BLaER1 treated with 17β-estradiol and CSF1 and Interleukin-3, amounts not matched to agents 10 nM and 100 nM (cell line): ENCODE data around the gene SEL1L2.

ENCODE experiments used
- H3K27ac ChIP-seq, 11 experiments: shearing (Covaris generic); formaldehyde crosslinking; 2 replicates each; pipeline ENCODE4 v1.8.1; 2022
- H3K27me3 ChIP-seq, 11 experiments: shearing (Covaris generic); formaldehyde crosslinking; 2 replicates each; pipeline ENCODE4 v1.8.1; 2022
- H3K36me3 ChIP-seq, 11 experiments: shearing (Covaris generic); formaldehyde crosslinking; 2 replicates each; pipeline ENCODE4 v1.8.1; 2022
- H3K4me1 ChIP-seq, 10 experiments: shearing (Covaris generic); formaldehyde crosslinking; 2 replicates each; pipeline ENCODE4 v1.8.1; 2022
- H3K4me2 ChIP-seq, 11 experiments: shearing (Covaris generic); formaldehyde crosslinking; 2 replicates each; pipeline ENCODE4 v1.8.1; 2022
- H3K4me3 ChIP-seq, 10 experiments: shearing (Covaris generic); formaldehyde crosslinking; 2 replicates each; pipeline ENCODE4 v1.8.1; 2022
- H3K9ac ChIP-seq, 11 experiments: shearing (Covaris generic); formaldehyde crosslinking; 2 replicates each; pipeline ENCODE4 v1.8.1; 2022
- H3K9me3 ChIP-seq, 11 experiments: shearing (Covaris generic); formaldehyde crosslinking; replicated peaks in 1 of 11; 2 replicates each; pipeline ENCODE4 v1.8.1; 2022
- H4K20me1 ChIP-seq, 11 experiments: shearing (Covaris generic); formaldehyde crosslinking; 2 replicates each; pipeline ENCODE4 v1.8.1; 2022
- Cebpa-rat ChIP-seq, 11 experiments: shearing (Covaris generic); IDR thresholded peaks; 2 replicates each; pipeline ENCODE4 v1.8.1; 2022

SEL1L2 gene, protein sequence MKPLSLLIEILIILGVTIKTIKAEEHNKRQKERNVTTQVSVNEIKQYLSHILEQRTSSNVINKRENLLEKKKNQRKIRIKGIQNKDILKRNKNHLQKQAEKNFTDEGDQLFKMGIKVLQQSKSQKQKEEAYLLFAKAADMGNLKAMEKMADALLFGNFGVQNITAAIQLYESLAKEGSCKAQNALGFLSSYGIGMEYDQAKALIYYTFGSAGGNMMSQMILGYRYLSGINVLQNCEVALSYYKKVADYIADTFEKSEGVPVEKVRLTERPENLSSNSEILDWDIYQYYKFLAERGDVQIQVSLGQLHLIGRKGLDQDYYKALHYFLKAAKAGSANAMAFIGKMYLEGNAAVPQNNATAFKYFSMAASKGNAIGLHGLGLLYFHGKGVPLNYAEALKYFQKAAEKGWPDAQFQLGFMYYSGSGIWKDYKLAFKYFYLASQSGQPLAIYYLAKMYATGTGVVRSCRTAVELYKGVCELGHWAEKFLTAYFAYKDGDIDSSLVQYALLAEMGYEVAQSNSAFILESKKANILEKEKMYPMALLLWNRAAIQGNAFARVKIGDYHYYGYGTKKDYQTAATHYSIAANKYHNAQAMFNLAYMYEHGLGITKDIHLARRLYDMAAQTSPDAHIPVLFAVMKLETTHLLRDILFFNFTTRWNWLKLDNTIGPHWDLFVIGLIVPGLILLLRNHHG

DNA sequence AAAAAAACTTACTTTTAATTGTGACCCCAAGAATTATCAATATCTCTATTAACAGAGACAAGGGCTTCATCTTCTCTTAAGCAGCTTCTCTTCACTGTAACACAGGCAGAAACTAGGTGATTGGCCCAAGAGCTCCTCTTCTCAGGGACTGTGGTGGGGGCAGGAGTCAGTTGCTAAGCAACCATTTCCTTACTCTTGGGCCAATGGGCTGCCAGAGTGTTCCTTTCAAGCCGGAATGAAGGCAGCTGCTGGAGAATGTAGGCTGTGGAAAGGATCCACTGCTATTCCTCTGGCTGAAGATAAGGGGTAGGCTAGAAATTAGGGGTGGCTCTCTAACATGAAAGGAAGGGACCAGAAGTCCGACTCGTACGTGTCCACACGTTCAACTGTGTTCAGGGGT lies at the start of gene SEL1L2:
TSS of gene SEL1L2 (minus strand) at position 150 of the 400 bp plus-strand sequence. CDS start at position 70, 80 bp downstream.
- H3K9ac ChIP-seq = no peak within 1 kb of the TSS
- H3K27ac ChIP-seq = no peak within 1 kb of the TSS
- no peaks in the 10 kb centered on the region; a peak in 1 of 22 replicates for H3K36me3 ChIP-seq
- H3K9me3 ChIP-seq = peaks cover 35 to 43% (median 41%) of the 10 kb centered on the region in 11 experiments
- H4K20me1 ChIP-seq = no peaks in the 10 kb centered on the region
- TF ChIP-seq Cebpa-rat (IDR thresholded peaks at IDR 0.05) = no peak
- H3K4me1 ChIP-seq = no peaks in the 10 kb centered on the region
- H3K4me2 ChIP-seq = no peak within 1 kb of the TSS
- H3K4me3 ChIP-seq = no peak within 1 kb of the TSS
- no peaks in the 10 kb centered on the region for H3K27me3 ChIP-seq

DNA sequence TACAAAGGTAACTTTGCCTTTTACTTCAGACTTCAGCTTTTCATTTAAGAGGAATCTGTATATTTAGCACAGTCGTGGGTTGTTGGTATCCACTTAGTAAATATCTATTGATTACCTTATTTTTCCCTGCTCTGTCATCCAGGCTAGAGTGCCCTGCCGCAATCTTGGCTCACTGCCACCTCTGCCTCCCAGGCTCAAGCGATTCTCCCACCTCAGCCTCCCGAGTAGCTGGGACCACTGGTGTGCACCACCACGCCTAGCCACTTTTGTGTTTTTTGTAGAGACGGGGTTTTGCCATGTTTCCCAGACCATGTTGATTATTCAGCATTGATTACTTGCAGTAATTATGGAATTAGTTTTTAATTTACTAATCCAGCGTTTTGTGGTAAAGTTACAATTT lies 46.2 kb upstream of the SEL1L2 start:
- Histone ChIP-seq H3K27me3 (no peaks in the 10 kb centered on the region), H3K9ac (no peak overlapping the region), H3K36me3 (no peaks in the 10 kb centered on the region), H4K20me1 (no peaks in the 10 kb centered on the region), H3K4me2 (no peak overlapping the region), H3K27ac (no peak overlapping the region), H3K4me1 (no peaks in the 10 kb centered on the region), H3K9me3 (no peaks in the 10 kb centered on the region), H3K4me3 (no peak overlapping the region)
- TF ChIP-seq Cebpa-rat (IDR thresholded peaks at IDR 0.05) = no peak

DNA sequence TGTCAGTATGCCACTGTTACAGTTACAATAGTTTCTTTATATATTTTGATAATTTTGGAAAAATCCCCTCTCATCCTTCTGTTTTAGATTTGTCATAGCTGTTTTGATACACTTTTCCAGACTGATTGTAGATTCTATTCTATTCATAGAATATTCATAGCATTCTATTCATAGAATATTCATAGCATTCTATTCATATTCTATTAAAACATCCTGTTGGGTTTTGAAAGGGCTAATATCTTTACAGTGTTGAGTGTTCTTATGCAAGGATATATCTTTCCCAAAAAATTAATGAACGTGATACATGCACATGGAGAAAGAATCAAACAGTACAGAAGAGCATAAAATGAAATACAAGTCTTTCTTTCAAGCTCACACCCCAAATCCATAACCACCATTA lies 42.9 kb upstream of the SEL1L2 start:
- Histone ChIP-seq H3K4me2 (no peak overlapping the region), H4K20me1 (no peaks in the 10 kb centered on the region), H3K4me3 (no peak overlapping the region), H3K4me1 (no peaks in the 10 kb centered on the region), H3K27ac (no peak overlapping the region), H3K9me3 (no peaks in the 10 kb centered on the region), H3K9ac (no peak overlapping the region), H3K27me3 (no peaks in the 10 kb centered on the region), H3K36me3 (no peaks in the 10 kb centered on the region)
- no peak for TF ChIP-seq Cebpa-rat (IDR thresholded peaks at IDR 0.05)

DNA sequence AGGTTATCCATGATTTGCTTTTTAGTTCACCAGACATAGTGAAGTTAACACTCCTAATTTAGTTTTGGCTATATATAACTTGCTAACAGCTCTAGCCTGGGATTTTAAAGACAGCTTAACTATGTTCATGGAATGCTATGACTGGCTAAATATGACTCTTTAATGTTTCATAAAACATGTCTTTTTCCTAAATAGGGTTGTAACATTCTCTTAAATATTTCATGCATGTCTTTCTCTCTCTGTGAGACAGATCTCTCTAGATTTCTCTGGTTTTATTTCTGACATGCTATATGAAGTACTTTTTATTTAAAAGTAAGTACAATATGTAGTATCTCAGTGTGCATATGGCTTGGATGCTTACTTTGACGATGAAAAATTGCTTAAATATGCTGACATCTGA lies 40.6 kb upstream of the SEL1L2 start:
- no peak overlapping the region for H3K4me2 ChIP-seq
- H3K4me1 ChIP-seq = no peaks in the 10 kb centered on the region
- H3K36me3 ChIP-seq = no peaks in the 10 kb centered on the region
- TF ChIP-seq Cebpa-rat (IDR thresholded peaks at IDR 0.05) = no peak
- H4K20me1 ChIP-seq = no peaks in the 10 kb centered on the region
- H3K9ac ChIP-seq = no peak overlapping the region
- peaks cover 0 to 3% (median 0%) of the 10 kb centered on the region in 11 experiments; a peak in 2 of 22 replicates for H3K9me3 ChIP-seq
- H3K27me3 ChIP-seq = no peaks in the 10 kb centered on the region
- no peak overlapping the region for H3K4me3 ChIP-seq
- H3K27ac ChIP-seq = no peak overlapping the region

DNA sequence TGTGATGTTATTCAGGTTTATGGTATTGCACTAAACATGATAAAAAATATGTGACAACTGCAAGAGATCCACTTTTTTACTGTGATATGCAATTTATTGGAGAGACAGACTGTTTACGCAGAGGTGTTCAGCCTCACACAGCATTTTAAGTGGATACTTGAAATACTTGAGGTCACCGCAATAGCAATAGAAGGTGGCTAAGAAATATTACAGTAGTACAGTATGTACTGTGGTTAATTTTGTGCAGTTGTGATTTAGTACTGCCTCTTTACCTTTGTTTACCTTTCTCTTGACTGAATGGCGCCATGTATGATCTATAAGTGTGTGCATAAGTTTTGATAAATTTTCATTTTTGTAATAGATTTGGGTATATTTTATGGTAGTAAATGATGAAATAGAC lies 22.3 kb upstream of the SEL1L2 start:
- Histone ChIP-seq H3K9me3 (peaks cover 7 to 23% (median 18%) of the 10 kb centered on the region in 11 experiments; a peak in 21 of 22 replicates), H3K27ac (no peak overlapping the region), H3K36me3 (no peaks in the 10 kb centered on the region), H3K27me3 (no peaks in the 10 kb centered on the region), H3K4me3 (no peak overlapping the region), H3K9ac (no peak overlapping the region), H3K4me1 (no peaks in the 10 kb centered on the region), H3K4me2 (no peak overlapping the region), H4K20me1 (no peaks in the 10 kb centered on the region)
- TF ChIP-seq Cebpa-rat (IDR thresholded peaks at IDR 0.05) = no peak

DNA sequence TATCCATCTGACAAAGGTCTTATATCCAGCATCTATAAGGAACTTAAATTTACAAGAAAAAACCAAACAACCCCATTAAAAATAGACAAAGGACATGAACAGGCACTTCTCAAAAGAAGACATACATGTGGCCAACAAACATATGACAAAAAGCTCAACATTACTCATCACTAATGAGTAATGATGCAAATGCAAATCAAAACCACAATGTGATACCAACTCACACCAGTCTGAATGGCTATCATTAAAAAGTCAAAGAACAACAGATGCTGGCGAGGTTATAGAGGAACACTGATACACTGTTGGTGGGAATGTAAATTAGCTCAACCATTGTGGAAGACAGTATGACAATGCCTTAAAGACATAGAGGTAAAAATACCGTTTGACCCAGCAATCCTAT lies 18.8 kb upstream of the SEL1L2 start:
- no peaks in the 10 kb centered on the region for H3K36me3 ChIP-seq
- no peak overlapping the region for H3K4me3 ChIP-seq
- H3K9ac ChIP-seq = no peak overlapping the region
- H3K4me2 ChIP-seq = no peak overlapping the region
- H3K27ac ChIP-seq = no peak overlapping the region
- H3K4me1 ChIP-seq = no peaks in the 10 kb centered on the region
- peaks cover 0 to 15% (median 10%) of the 10 kb centered on the region in 11 experiments; a peak in 15 of 22 replicates for H3K9me3 ChIP-seq
- no peak for TF ChIP-seq Cebpa-rat (IDR thresholded peaks at IDR 0.05)
- no peaks in the 10 kb centered on the region for H3K27me3 ChIP-seq
- no peaks in the 10 kb centered on the region for H4K20me1 ChIP-seq

DNA sequence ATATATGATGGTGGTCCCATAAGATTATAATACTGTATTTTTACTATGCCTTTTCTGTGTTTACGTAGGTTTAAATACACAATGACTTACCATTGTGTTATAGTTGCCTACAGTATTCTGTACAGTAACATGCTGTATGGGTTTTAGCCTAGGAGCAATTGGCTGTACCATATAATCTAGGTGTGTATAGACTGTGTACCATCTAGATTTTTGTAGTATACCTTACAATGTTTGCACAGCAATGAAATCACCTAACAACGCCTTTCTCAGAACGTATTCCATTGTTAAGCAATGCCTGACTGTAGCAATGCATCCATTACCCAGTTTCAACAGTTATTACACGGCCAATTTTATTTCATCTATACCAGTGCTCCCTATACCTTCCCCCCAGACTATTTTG lies 15.6 kb upstream of the SEL1L2 start:
- Histone ChIP-seq H3K27ac (no peak overlapping the region), H3K4me2 (no peak overlapping the region), H3K4me1 (no peaks in the 10 kb centered on the region), H4K20me1 (no peaks in the 10 kb centered on the region), H3K9ac (no peak overlapping the region), H3K9me3 (no peaks in the 10 kb centered on the region), H3K4me3 (no peak overlapping the region), H3K27me3 (no peaks in the 10 kb centered on the region), H3K36me3 (no peaks in the 10 kb centered on the region)
- no peak for TF ChIP-seq Cebpa-rat (IDR thresholded peaks at IDR 0.05)

DNA sequence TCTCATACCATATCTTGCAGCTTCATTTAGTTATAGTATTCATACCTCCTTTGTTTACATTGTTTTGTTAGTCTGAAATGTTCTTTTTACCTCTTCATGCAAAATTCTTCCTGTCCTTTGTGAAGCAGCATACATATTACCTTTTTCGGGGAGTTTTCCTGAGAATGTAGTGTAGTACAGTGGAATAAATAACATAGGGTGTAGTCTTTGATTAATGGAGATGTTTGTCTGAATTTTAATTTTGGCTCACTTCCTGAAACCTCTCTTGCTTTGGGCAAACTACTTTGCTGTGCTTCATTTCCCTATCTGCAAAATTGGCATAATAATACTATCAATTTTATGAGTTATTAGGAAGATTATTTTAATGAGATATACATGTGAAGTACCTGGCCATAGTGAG lies 10.5 kb upstream of the SEL1L2 start:
- TF ChIP-seq Cebpa-rat (IDR thresholded peaks at IDR 0.05) = no peak
- no peak overlapping the region for H3K27ac ChIP-seq
- H3K9ac ChIP-seq = no peak overlapping the region
- H4K20me1 ChIP-seq = no peaks in the 10 kb centered on the region
- no peak overlapping the region for H3K4me3 ChIP-seq
- peaks cover 0 to 13% (median 7%) of the 10 kb centered on the region in 10 experiments; a peak in 15 of 20 replicates for H3K4me1 ChIP-seq
- no peaks in the 10 kb centered on the region for H3K36me3 ChIP-seq
- peaks cover 6 to 10% (median 7%) of the 10 kb centered on the region in 11 experiments; a peak in 21 of 22 replicates for H3K9me3 ChIP-seq
- no peak overlapping the region for H3K4me2 ChIP-seq
- no peaks in the 10 kb centered on the region for H3K27me3 ChIP-seq

DNA sequence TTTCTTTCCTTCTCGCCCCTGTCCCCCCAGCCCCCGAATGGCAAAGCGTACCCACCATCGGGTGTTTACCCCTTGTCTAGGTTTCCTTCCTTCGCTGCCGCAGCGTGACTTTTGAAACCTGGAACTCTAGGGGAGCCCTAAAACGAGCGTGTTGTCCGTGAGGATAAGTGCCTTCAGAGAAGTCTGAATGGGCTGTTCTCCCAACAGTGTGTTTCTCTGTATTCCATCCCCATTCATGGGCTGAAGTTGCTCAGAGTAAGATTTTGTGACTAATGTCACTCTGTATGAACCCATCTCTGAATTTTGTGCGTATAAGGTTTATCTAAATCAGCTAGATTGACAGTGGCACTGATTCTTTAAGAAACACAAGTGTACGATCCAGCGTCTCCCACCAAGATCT lies 5.9 kb upstream of the SEL1L2 start:
- H3K4me2 ChIP-seq = no peak overlapping the region
- H3K9ac ChIP-seq = no peak overlapping the region
- H3K4me1 ChIP-seq = peaks cover 0 to 13% (median 7%) of the 10 kb centered on the region in 10 experiments; a peak in 15 of 20 replicates
- no peaks in the 10 kb centered on the region for H3K27me3 ChIP-seq
- no peaks in the 10 kb centered on the region for H4K20me1 ChIP-seq
- H3K36me3 ChIP-seq = no peaks in the 10 kb centered on the region; a peak in 1 of 22 replicates
- TF ChIP-seq Cebpa-rat (IDR thresholded peaks at IDR 0.05) = no peak
- no peak overlapping the region for H3K27ac ChIP-seq
- H3K4me3 ChIP-seq = no peak overlapping the region
- peaks cover 44 to 54% (median 50%) of the 10 kb centered on the region in 11 experiments for H3K9me3 ChIP-seq
